ENCODE results near the gene RAP1GAP2. TPM values are rescaled to one million over a fixed set of nuclear protein-coding genes. Genes with fewer than 3 reads are reported as not detected.

Gene RAP1GAP2
- total RNA-seq, 1 donor from 2014 or later, result 3.8 TPM

DNA sequence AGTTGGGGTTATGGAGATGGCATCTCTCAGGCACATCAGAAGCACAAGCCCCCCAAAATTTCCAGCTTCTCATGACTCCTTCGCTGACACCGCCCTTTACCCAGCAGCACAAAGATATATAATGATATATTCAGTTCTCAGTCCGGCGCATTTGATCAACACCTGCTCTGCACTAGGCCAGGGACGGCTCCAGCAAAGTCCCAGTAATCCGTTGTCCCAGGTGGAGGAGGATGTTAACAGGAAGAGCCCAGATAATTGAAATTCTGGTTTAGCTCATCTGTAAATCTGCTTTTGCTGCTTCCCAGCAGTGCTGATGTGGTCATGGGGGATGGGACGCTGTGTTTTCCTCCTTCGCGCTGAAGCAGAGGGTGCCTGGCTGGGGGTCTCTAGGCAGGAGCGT, 135.6 kb downstream of the RAP1GAP2 start:
- no peaks in the 10 kb centered on the region for H3K79me2 ChIP-seq (ENCODE audit: low read depth)
- no peak for DNase-seq (ENCODE audit: low spot score)
- Mint-ChIP-seq H3K36me3 (no peaks in the 10 kb centered on the region), H3K9me3 (no peaks in the 10 kb centered on the region), H3K4me3 (no peak overlapping the region), H3K4me1 (peaks cover 32% of the 10 kb centered on the region), H3K27ac (peak overlapping the region; percentile 72), H3K27me3 (ENCODE audit: insufficient read depth, low read depth) (peaks cover 7% of the 10 kb centered on the region)
- no peaks in the 10 kb centered on the region for H3K27me3 ChIP-seq
- no peaks in the 10 kb centered on the region for H4K20me1 ChIP-seq (ENCODE audit: low read depth)
- no peaks in the 10 kb centered on the region for H3K9me3 ChIP-seq (ENCODE audit: low read depth)
- no peak overlapping the region for H3K4me3 ChIP-seq
- no peaks in the 10 kb centered on the region for H3K36me3 ChIP-seq
- no peak overlapping the region for H3K27ac ChIP-seq
- no peak overlapping the region for H3K9ac ChIP-seq
- no peak overlapping the region for H2AFZ ChIP-seq (replicated peaks)
- H3K4me2 ChIP-seq, result peak overlapping the region; percentile 38
- H3F3A ChIP-seq (ENCODE audit: low read depth), result peaks cover 8% of the 10 kb centered on the region
- peaks cover 18% of the 10 kb centered on the region for H3K4me1 ChIP-seq
- TF ChIP-seq, protein P1, sequence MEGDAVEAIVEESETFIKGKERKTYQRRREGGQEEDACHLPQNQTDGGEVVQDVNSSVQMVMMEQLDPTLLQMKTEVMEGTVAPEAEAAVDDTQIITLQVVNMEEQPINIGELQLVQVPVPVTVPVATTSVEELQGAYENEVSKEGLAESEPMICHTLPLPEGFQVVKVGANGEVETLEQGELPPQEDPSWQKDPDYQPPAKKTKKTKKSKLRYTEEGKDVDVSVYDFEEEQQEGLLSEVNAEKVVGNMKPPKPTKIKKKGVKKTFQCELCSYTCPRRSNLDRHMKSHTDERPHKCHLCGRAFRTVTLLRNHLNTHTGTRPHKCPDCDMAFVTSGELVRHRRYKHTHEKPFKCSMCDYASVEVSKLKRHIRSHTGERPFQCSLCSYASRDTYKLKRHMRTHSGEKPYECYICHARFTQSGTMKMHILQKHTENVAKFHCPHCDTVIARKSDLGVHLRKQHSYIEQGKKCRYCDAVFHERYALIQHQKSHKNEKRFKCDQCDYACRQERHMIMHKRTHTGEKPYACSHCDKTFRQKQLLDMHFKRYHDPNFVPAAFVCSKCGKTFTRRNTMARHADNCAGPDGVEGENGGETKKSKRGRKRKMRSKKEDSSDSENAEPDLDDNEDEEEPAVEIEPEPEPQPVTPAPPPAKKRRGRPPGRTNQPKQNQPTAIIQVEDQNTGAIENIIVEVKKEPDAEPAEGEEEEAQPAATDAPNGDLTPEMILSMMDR (IDR thresholded peaks at IDR 0.05), result no peak

DNA sequence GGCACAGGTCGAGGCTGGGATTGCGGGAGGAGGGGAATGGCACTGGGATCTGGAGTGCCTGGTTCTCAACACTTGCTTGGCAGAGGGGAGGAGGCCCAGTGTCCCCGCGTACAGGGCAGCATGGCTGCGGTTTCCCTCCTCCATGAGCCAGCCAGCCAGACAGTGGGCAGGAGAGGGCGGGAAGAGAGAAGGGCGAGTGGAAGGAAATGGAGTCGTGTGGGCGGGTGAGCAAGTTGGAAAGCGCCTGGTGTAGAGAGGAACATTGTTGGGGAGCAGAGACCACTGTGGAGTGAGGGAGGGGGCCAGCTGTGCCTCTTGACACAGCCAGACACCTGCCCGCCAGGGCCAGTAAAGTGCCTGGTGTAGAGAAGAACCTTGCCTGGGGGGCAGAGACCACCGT, 136.7 kb downstream of the RAP1GAP2 start:
- Histone ChIP-seq H3K4me1 (peaks cover 18% of the 10 kb centered on the region), H3K27ac (no peak overlapping the region), H3K79me2 (ENCODE audit: low read depth) (no peaks in the 10 kb centered on the region), H3K9ac (no peak overlapping the region), H3K4me3 (no peak overlapping the region), H3K27me3 (no peaks in the 10 kb centered on the region), H3K4me2 (no peak overlapping the region), H3K9me3 (ENCODE audit: low read depth) (no peaks in the 10 kb centered on the region), H2AFZ (replicated peaks) (no peak overlapping the region), H4K20me1 (ENCODE audit: low read depth) (no peaks in the 10 kb centered on the region), H3F3A (ENCODE audit: low read depth) (peaks cover 8% of the 10 kb centered on the region), H3K36me3 (no peaks in the 10 kb centered on the region)
- peaks cover 33% of the 10 kb centered on the region for H3K4me1 Mint-ChIP-seq
- no peaks in the 10 kb centered on the region for H3K9me3 Mint-ChIP-seq
- peak overlapping the region; percentile 2 for H3K27ac Mint-ChIP-seq
- no peaks in the 10 kb centered on the region for H3K36me3 Mint-ChIP-seq
- H3K27me3 Mint-ChIP-seq (ENCODE audit: insufficient read depth, low read depth), result peaks cover 5% of the 10 kb centered on the region
- no peak for DNase-seq (ENCODE audit: low spot score)
- TF ChIP-seq EZH2phosphoT487 (IDR thresholded peaks at IDR 0.05) (no peak), EZH2 (IDR thresholded peaks at IDR 0.05) (no peak)
- TF ChIP-seq, protein P1 (IDR thresholded peaks at IDR 0.05), result no peak
- H3K4me3 Mint-ChIP-seq, result peak overlapping the region; percentile 53

DNA sequence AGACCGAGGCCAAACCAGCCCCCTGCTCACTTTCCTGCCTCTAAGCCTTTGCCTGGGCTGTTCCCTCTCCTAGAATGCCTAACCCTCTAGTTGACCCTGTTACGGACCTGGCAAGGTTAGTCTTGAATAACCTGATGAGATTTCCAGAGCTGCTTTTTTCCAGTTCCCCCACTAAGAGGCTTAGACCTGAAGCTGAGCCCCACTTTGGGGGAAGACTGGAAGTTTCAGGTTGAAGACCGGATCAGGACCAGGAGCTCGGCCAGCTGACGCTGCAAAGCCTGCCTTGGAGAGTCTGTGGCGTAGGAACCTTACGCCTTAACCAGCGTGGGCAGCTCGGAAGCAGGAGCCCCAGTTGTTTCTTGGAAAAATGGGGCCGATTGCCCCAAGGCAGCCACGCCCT, 137.4 kb downstream of the RAP1GAP2 start:
- no peaks in the 10 kb centered on the region for H3K79me2 ChIP-seq (ENCODE audit: low read depth)
- H3K36me3 Mint-ChIP-seq, result no peaks in the 10 kb centered on the region
- H3K4me1 Mint-ChIP-seq, result peaks cover 27% of the 10 kb centered on the region
- H3K9me3 Mint-ChIP-seq, result no peaks in the 10 kb centered on the region
- TF ChIP-seq, protein P1 (IDR thresholded peaks at IDR 0.05), result no peak
- H3K4me3 Mint-ChIP-seq, result no peak overlapping the region
- no peaks in the 10 kb centered on the region for H3K9me3 ChIP-seq (ENCODE audit: low read depth)
- H3F3A ChIP-seq (ENCODE audit: low read depth), result peaks cover 8% of the 10 kb centered on the region
- H3K36me3 ChIP-seq, result no peaks in the 10 kb centered on the region
- DNase-seq (ENCODE audit: low spot score), result no peak
- H2AFZ ChIP-seq (replicated peaks), result no peak overlapping the region
- no peaks in the 10 kb centered on the region for H3K27me3 ChIP-seq
- H3K27ac ChIP-seq, result no peak overlapping the region
- no peak overlapping the region for H3K9ac ChIP-seq
- H3K27ac Mint-ChIP-seq, result no peak overlapping the region
- H3K27me3 Mint-ChIP-seq (ENCODE audit: insufficient read depth, low read depth), result peaks cover 5% of the 10 kb centered on the region
- H3K4me1 ChIP-seq, result peaks cover 18% of the 10 kb centered on the region
- no peak overlapping the region for H3K4me3 ChIP-seq
- no peak overlapping the region for H3K4me2 ChIP-seq
- H4K20me1 ChIP-seq (ENCODE audit: low read depth), result no peaks in the 10 kb centered on the region

DNA sequence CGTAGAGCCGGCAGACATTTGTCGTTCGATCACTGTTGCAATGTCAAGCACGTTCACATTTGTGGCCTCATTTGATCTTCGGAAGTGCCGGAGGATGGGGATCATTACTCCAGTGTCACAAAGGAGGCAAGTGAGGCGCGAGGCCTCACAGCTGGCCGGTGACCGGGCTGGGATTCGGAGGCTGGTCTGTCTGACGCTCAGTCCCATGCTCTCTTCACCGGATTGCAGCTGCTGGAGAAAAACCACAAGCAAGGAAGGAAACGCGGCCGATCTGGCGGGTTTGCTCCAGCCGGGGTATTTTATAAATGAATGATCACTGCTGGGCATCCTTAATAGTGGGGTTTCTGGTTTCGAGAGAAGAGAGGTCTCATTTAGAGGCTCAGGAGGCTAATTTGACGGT, 139.4 kb downstream of the RAP1GAP2 start:
- no peak overlapping the region for H3K27ac Mint-ChIP-seq
- Histone ChIP-seq H2AFZ (replicated peaks) (no peak overlapping the region), H3K79me2 (ENCODE audit: low read depth) (no peaks in the 10 kb centered on the region), H3K4me3 (no peak overlapping the region), H3K36me3 (no peaks in the 10 kb centered on the region), H3K27me3 (no peaks in the 10 kb centered on the region), H3K9me3 (ENCODE audit: low read depth) (no peaks in the 10 kb centered on the region), H3K27ac (no peak overlapping the region), H3K4me1 (peaks cover 30% of the 10 kb centered on the region), H3K4me2 (no peak overlapping the region), H3K9ac (no peak overlapping the region), H3F3A (ENCODE audit: low read depth) (peaks cover 3% of the 10 kb centered on the region), H4K20me1 (ENCODE audit: low read depth) (no peaks in the 10 kb centered on the region)
- H3K27me3 Mint-ChIP-seq (ENCODE audit: insufficient read depth, low read depth), result peaks cover 5% of the 10 kb centered on the region
- no peaks in the 10 kb centered on the region for H3K9me3 Mint-ChIP-seq
- no peak overlapping the region for H3K4me3 Mint-ChIP-seq
- TF ChIP-seq EZH2phosphoT487 (IDR thresholded peaks at IDR 0.05), result no peak
- no peak for TF ChIP-seq EZH2 (IDR thresholded peaks at IDR 0.05)
- TF ChIP-seq, protein P1 (IDR thresholded peaks at IDR 0.05), result no peak
- peaks cover 34% of the 10 kb centered on the region for H3K4me1 Mint-ChIP-seq
- DNase-seq (ENCODE audit: low spot score), result no peak
- H3K36me3 Mint-ChIP-seq, result no peaks in the 10 kb centered on the region

Measured in neural progenitor cell (in vitro differentiated cells).